Gastrocnemius medialis (tissue), 4 donors: ENCODE results near the gene FFAR3. TPM values are rescaled to one million over a fixed set of nuclear protein-coding genes. Genes with fewer than 3 reads are reported as not detected.
"Not testable (repeated sequence)": the region's sequence is repeated elsewhere in the genome, so short reads cannot be mapped to it uniquely, and the experiment has no call there.

Experiments used
- ATAC-seq, 2 donors: fragments of 150-250 bp; one replicate each; pipeline ENCODE4 v1.9.1; 2016
- DNase-seq, 2 donors: peaks; one replicate each; pipeline ENCODE4 v3.0.0-alpha.2; 2019
- H3K27ac ChIP-seq, 4 donors: fragments of 200-600 bp; sonication (generic); 1 replicate in 1 of 4; 2 replicates in 3 of 4; pipeline ENCODE4 v1.5.1; 2016 to 2018; ENCODE audit warnings: mild to moderate bottlenecking in 2 of 4, moderate library complexity in 1 of 4
- H3K27me3 ChIP-seq, 3 donors: fragments of 200-600 bp; sonication (generic) in 2 of 3; 1 replicate in 1 of 3; 2 replicates in 2 of 3; pipeline versions ENCODE4 v1.5.1 to v1.6.0; 2016 to 2019; ENCODE audit warnings: mild to moderate bottlenecking in 1 of 3, moderate library complexity in 1 of 3
- H3K36me3 ChIP-seq, 2 donors: fragments of 200-600 bp; sonication (generic) in 1 of 2; one replicate each; pipeline ENCODE4 v1.5.1; 2017 to 2018
- H3K4me1 ChIP-seq, 2 donors: fragments of 200-600 bp; sonication (generic) in 1 of 2; one replicate each; pipeline ENCODE4 v1.5.1; 2016 to 2017; ENCODE audit warnings: mild to moderate bottlenecking in 2 of 2
- H3K4me3 ChIP-seq, 4 donors: fragments of 200-600 bp; sonication (generic) in 3 of 4; 1 replicate in 1 of 4; 2 replicates in 3 of 4; pipeline ENCODE4 v1.5.1; 2016 to 2019; ENCODE audit warnings: mild to moderate bottlenecking in 2 of 4
- H3K9me3 ChIP-seq, 3 donors: fragments of 200-600 bp; sonication (generic) in 2 of 3; 1 replicate in 1 of 3; 2 replicates in 2 of 3; pipeline ENCODE4 v1.5.1; 2016 to 2019
- CTCF ChIP-seq, 5 experiments: fragments of 450-650 bp in 3 of 5; fragments of 200-600 bp in 2 of 5; sonication (generic) in 2 of 5; IDR thresholded peaks in 4 of 5; conservative IDR thresholded peaks in 1 of 5; 1 replicate in 4 of 5; 2 replicates in 1 of 5; pipeline ENCODE4 v1.5.1; 2016 to 2019; ENCODE audit warnings: antibody characterized with exemption in 5 of 5, mild to moderate bottlenecking in 3 of 5, moderate library complexity in 3 of 5
- POLR2A ChIP-seq, 2 donors: fragments of 450-650 bp; IDR thresholded peaks; one replicate each; pipeline ENCODE4 v1.6.1; 2017; ENCODE audit warnings: antibody characterized with exemption in 2 of 2, mild to moderate bottlenecking in 2 of 2, moderate library complexity in 2 of 2
- in situ Hi-C, 4 donors: fragments of 200-750 bp; cut with MboI; loops; one replicate each; pipeline versions ENCODE4 v1.15.0 to v1.8.0; 2017; ENCODE audit warnings: low sequenced_read_pairs in 4 of 4
- intact Hi-C: fragments of 100-400 bp; cut with DNase I; formaldehyde crosslinking; loops from one replicate; pipeline ENCODE4 v1.15.1; 2023; ENCODE audit warnings: low total_unique reads
- total RNA-seq, 4 donors: library from RNA; depleted of rRNA; stranded (reverse); fragments of >200 nt; gene quantifications; one replicate each; pipeline versions ENCODE4 v1.1.0 to v1.2.3, GENCODE V29; 2016

Gene FFAR3
- total RNA-seq, 4 donors from 2014 or later = not detected

- TF ChIP-seq CTCF (IDR thresholded peaks at IDR 0.05 in 4 of 5, conservative IDR thresholded peaks at IDR 0.05 in 1 of 5) (no peak), POLR2A (IDR thresholded peaks at IDR 0.05) (no peak)
- intact Hi-C loops = no loop called here
- in situ Hi-C loops = no loop called here
Observed at GRCh38 chr19:35365303-35365702, 7.0 kb downstream of the FFAR3 start.

DNA sequence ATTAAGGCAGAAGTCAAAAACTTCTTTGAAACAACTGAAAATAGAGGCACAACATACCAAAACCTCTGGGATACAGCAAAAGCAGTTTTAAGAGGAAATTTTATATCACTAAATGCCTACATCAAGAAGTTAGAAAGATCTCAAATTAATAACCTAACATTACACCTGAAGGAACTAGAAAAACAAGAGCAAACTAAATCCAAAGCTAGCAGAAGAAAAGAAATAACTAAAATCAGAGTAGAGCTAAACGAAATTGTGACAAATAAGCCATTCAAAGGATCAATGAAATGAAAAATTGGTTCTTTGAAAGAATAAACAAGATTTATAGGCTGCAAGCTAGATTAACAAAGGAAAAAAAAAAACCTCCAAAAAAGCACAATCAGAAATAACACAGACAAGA lies 10.1 kb downstream of the FFAR3 start:
- in situ Hi-C loops = no loop called here
- Histone ChIP-seq H3K4me1 (no peaks in the 10 kb centered on the region), H3K27me3 (peaks cover 0 to 3% (median 0%) of the 10 kb centered on the region in 3 donors), H3K9me3 (no peaks in the 10 kb centered on the region), H3K27ac (no peak overlapping the region), H3K4me3 (no peak overlapping the region), H3K36me3 (no peaks in the 10 kb centered on the region)
- no peak for DNase-seq
- intact Hi-C loops = no loop called here
- TF ChIP-seq CTCF (IDR thresholded peaks at IDR 0.05 in 4 of 5, conservative IDR thresholded peaks at IDR 0.05 in 1 of 5) (no peak), POLR2A (IDR thresholded peaks at IDR 0.05) (no peak)
- ATAC-seq = no peak

More at GRCh38 chr19:35365303-35365702, 7.0 kb downstream of the FFAR3 start:
- H3K4me1 ChIP-seq = no peaks in the 10 kb centered on the region
- H3K27me3 ChIP-seq = peaks cover 0 to 3% (median 0%) of the 10 kb centered on the region in 3 donors
- ATAC-seq (no peak), DNase-seq (no peak)
- no peak overlapping the region for H3K27ac ChIP-seq
- no peak overlapping the region for H3K4me3 ChIP-seq
- no peaks in the 10 kb centered on the region for H3K36me3 ChIP-seq
- H3K9me3 ChIP-seq = no peaks in the 10 kb centered on the region

GRCh38 chr19:35369522-35369921 lies 11.3 kb downstream of the FFAR3 start:
- Histone ChIP-seq H3K9me3 (no peaks in the 10 kb centered on the region), H3K4me3 (no peak overlapping the region), H3K36me3 (no peaks in the 10 kb centered on the region), H3K4me1 (no peaks in the 10 kb centered on the region), H3K27me3 (peaks cover 0 to 3% (median 0%) of the 10 kb centered on the region in 3 donors), H3K27ac (no peak overlapping the region)
- no peak for ATAC-seq
- in situ Hi-C loops (no loop called here), intact Hi-C loops (no loop called here)
- no peak for DNase-seq
- TF ChIP-seq CTCF (IDR thresholded peaks at IDR 0.05 in 4 of 5, conservative IDR thresholded peaks at IDR 0.05 in 1 of 5) = no peak
- no peak for TF ChIP-seq POLR2A (IDR thresholded peaks at IDR 0.05)

GRCh38 chr19:35370722-35371121 lies 12.5 kb downstream of the FFAR3 start, which contains the start of gene GPR42:
GPR42 (plus strand) TSS chr19:35371068; CDS start chr19:35371360, 292 bp downstream.
- Histone ChIP-seq H3K4me3 (no peak within 1 kb of the TSS), H3K9me3 (no peaks in the 10 kb centered on the region), H3K36me3 (no peaks in the 10 kb centered on the region), H3K4me1 (no peaks in the 10 kb centered on the region), H3K27me3 (peaks cover 0 to 3% (median 0%) of the 10 kb centered on the region in 3 donors), H3K27ac (no peak within 1 kb of the TSS)
- ATAC-seq (no peak), DNase-seq (no peak)
- in situ Hi-C loops = no loop called here
- TF ChIP-seq CTCF (IDR thresholded peaks at IDR 0.05 in 4 of 5, conservative IDR thresholded peaks at IDR 0.05 in 1 of 5) = no peak
- no peak for TF ChIP-seq POLR2A (IDR thresholded peaks at IDR 0.05)
- intact Hi-C loops = no loop called here

GRCh38 chr19:35373492-35373891 lies 15.2 kb downstream of the FFAR3 start:
- DNase-seq (no peak), ATAC-seq (no peak)
- no peaks in the 10 kb centered on the region for H3K36me3 ChIP-seq
- no peaks in the 10 kb centered on the region for H3K9me3 ChIP-seq
- intact Hi-C loops = no loop called here
- H3K4me1 ChIP-seq = no peaks in the 10 kb centered on the region
- H3K27ac ChIP-seq = no peak overlapping the region
- peaks cover 0 to 3% (median 0%) of the 10 kb centered on the region in 3 donors for H3K27me3 ChIP-seq
- TF ChIP-seq CTCF (IDR thresholded peaks at IDR 0.05 in 4 of 5, conservative IDR thresholded peaks at IDR 0.05 in 1 of 5) (no peak), POLR2A (IDR thresholded peaks at IDR 0.05) (no peak)
- in situ Hi-C loops = no loop called here
- H3K4me3 ChIP-seq = no peak overlapping the region

DNA sequence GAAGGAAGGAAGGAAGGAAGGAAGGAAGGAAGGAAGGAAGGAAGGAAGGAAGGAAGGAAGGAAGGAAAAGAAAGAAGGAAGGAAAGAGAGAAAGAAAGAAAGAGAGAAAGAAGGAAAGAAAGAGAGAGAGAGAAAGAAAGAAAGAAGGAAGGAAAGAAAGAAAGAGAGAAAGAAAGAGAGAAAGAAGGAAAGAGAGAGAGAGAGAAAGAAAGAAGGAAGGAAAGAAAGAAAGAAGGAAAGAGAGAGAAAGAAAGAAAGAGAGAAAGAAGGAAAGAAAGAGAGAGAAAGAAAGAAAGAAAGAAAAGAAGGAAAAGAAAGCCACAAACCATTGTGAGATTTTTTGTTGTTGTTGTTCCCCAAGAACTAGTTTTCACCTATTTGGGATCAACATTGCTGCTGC lies 15.8 kb downstream of the FFAR3 start:
- H3K4me1 ChIP-seq, in situ Hi-C loops, H3K27me3 ChIP-seq, H3K27ac ChIP-seq, ATAC-seq, H3K4me3 ChIP-seq, intact Hi-C loops, DNase-seq, H3K9me3 ChIP-seq, H3K36me3 ChIP-seq: not testable (repeated sequence)
